Thyroid gland (tissue), 4 donors: ENCODE measurements around the gene DMD.

Experiments
- CTCF ChIP-seq, 6 experiments: fragments of 200-600 bp in 3 of 6; fragments of 450-650 bp in 3 of 6; sonication (generic) in 3 of 6; IDR thresholded peaks; one replicate each; pipeline ENCODE4 v1.5.1; 2016 to 2019; ENCODE audit warnings: antibody characterized with exemption in 6 of 6, mild to moderate bottlenecking in 2 of 6, inconsistent platforms in 1 of 6, moderate library complexity in 1 of 6
- POLR2A ChIP-seq, 2 donors: fragments of 450-650 bp; IDR thresholded peaks; one replicate each; pipeline ENCODE4 v1.6.1; 2017; ENCODE audit warnings: antibody characterized with exemption in 2 of 2, mild to moderate bottlenecking in 2 of 2, moderate library complexity in 1 of 2

- no peak for TF ChIP-seq CTCF (IDR thresholded peaks at IDR 0.05)
- TF ChIP-seq POLR2A (IDR thresholded peaks at IDR 0.05): no peak
Measured at GRCh38 chrX:31860686-31861085, 1350.7 kb downstream of the DMD start.
